Measurements from ENCODE around the gene SLAMF8.
A peak's percentile ranks its signal among the peaks of the same experiment; 100 is the strongest.

SLAMF8 gene

DNA sequence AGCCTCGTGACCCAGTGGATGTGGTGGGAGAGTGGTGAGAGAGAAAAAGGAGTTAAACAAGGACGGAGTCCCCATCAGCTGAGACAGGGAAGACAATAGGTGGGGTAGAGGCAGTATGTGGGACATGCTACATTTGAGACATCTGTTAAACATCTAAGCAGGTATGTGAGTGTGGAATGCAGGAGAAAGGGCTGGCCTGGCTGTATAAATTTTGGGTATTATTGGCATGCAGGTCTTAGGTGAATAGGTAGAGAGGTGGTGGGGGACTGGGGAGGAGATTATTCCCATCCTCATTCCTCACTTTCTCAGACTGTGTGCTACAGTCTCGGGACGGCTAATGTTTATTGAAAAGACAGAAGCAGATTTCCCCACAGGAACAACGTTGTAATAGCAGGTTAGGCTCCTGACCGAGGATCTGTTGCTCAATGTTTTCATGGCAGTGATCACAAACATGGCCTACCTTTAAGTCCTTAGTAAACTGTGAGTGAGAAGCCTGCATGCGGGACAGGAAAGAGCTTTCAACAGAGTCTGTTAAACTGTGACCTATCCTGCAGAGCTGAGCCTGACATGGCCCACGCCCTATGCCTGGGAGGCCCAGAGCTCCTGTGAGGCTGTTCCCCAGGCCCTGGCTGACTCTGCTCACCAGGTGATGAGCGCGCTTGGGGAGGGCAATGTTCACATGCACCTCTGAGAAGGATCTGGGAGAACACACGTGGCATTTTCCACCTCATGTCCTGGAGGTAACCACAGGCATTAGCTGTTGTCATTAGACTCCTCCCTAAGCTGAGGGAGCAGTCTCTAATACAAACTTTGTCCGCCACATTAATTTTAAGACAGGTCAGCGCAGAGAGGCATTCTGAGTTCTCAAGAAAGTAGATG, 19.3 kb downstream of the SLAMF8 start:
- no peak for FAIRE-seq

GRCh38 chr1:159847231-159847630, 20.6 kb downstream of the SLAMF8 start:
- no peak for FAIRE-seq
- DNase-seq (ENCODE audit: insufficient read length, low spot score) = no peak

More for the DNA sequence above, 19.3 kb downstream of the SLAMF8 start:
- no peak for DNase-seq (ENCODE audit: insufficient read length, low spot score)

DNA sequence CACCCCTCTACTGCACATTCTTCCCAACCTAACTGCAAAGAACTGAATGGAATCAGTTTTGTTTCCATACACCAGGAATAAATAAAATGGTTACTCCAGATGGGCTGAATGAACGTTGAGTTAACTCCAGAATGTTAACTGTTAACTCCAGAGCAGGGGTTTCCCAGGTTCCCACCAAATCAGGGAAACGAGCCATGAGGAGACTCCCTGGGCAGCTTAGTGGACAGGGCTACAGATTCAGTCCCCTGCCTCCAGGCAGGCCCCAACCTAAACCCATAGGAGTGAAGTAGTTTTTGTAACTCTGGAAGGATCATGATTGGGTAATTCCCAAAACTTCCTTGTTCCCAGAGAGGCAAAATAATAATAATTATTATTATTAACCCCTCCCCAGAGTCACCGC, 21.7 kb downstream of the SLAMF8 start:
- DNase-seq (ENCODE audit: insufficient read length, low spot score) (no peak), FAIRE-seq (no peak)

DNA sequence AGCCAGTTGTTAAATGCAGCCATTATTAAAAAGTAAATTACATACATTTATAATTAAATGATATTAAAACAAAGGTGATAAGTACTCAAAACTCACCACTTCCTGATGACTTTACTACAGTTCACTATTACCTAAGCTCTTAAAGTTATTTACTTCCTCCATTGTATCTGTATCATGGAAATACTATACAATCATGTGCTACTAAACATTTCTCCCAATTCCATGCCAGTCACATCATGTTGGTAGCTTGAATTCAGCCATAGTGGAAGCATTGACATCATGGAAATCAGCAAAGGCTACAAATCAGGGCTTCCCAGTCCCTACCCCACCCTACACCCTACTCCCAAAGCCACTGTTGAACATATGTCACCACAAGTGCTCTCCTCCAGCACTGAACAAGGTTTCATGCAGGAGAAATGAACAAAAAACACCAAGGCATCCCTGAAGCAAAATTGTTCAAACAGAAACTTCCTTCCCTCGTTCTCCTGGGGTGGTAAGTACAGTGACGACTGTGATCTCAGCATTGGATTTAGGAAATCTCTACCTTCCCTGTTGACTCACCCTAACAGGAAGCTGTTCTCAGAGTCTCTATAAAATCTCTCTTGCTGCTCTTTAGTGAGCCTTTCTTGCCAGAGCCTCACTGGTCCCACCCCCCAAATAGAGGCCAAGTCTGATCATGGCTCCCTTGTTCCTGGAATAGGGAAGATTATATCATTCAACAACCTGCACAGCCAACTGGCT, 23.1 kb downstream of the SLAMF8 start:
- FAIRE-seq (no peak), DNase-seq (ENCODE audit: insufficient read length, low spot score) (no peak)

DNA sequence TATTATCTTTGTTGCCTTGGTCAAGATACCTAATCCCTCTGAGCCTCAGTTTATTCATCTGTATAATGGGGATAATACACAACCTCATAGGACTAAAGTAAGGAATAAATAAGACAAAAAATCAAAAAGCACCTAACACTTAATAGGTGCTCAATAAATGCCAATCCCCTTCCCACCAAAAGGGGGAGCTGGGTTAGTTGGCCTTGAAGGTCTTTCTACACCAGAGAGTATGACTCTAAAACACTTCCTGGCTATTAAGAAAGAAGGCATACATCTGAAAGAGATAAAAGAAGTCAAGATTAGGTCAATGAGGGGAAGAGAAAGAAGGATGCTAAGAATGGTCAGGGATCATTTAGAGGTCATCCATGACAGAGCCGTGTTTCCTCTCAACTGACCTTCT, 24.7 kb downstream of the SLAMF8 start:
- no peak for FAIRE-seq
- no peak for DNase-seq (ENCODE audit: insufficient read length, low spot score)

DNA sequence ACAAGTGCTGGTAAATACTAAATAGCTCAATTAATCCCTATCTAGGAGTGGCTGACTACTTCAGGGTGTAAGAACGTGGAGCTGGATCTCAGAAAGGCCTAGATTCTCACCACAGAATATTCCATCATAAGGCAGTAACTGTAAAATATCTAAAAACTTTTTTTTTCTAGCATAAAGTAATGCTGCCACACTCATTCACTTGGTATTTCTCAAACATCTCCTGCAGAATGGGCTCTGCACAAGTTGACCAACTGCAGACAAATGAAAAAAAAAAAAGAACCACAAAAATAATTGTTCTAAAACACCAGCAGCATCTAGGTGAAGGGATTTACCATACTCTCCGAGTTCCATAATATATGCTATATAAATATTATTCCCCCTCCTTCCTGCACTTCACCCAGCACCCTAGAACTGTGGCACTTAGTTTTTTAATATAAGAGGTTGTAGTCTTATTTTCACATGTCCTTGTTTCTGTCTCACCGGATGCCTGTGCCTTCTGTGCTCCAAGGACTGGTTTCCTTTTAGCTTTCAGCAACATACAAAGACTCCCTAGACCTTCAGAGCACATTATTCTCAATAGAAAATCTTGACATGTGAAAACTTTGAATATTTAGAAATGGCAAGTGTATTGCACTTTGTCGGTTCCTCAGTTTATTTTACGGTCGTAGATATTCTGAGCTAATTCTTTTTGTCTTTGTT, 26.9 kb downstream of the SLAMF8 start:
- no peak for FAIRE-seq
- DNase-seq (ENCODE audit: insufficient read length, low spot score) = no peak

GRCh38 chr1:159854116-159854692, 27.5 kb downstream of the SLAMF8 start:
- DNase-seq (ENCODE audit: insufficient read length, low spot score) (no peak), FAIRE-seq (no peak)

- DNase-seq (ENCODE audit: insufficient read length, low spot score) (peak; percentile 59), FAIRE-seq (no peak)
These were observed 28.1 kb downstream of the SLAMF8 start for GRCh38 chr1:159854693-159855192.

DNA sequence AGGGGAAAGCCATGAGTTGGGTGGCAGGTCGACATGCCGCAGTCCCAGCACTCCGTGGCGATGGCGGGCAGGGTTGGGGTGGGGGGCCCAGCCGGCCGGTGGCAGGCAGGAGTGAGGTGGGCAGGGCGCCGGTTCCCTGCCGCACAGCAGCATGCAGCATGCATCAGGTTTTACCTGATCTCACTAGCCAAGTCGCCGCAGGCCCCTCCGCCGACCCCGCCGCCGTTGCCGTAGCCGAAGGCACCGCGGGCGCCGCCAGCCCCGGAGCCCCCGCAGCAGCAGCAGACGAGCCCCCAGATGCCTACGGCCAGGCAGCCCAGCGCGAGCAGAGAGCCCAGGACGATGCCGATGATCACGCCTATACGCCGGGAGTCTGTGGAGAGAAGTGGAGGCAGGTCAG, 29.0 kb downstream of the SLAMF8 start:
- FAIRE-seq (no peak), DNase-seq (ENCODE audit: insufficient read length, low spot score) (no peak)

- FAIRE-seq = no peak
- DNase-seq (ENCODE audit: insufficient read length, low spot score) = no peak
These were observed 29.9 kb downstream of the SLAMF8 start for GRCh38 chr1:159856576-159856975.

- FAIRE-seq (no peak), DNase-seq (ENCODE audit: insufficient read length, low spot score) (no peak)
These were observed 31.2 kb downstream of the SLAMF8 start for GRCh38 chr1:159857889-159858288.

- DNase-seq (ENCODE audit: insufficient read length, low spot score) = no peak
- no peak for FAIRE-seq
These were observed 33.2 kb downstream of the SLAMF8 start for GRCh38 chr1:159859767-159860322.

GRCh38 chr1:159860456-159860855, 33.8 kb downstream of the SLAMF8 start:
- DNase-seq (ENCODE audit: insufficient read length, low spot score) (no peak), FAIRE-seq (no peak)

- no peak for FAIRE-seq
- no peak for DNase-seq (ENCODE audit: insufficient read length, low spot score)
These were observed 34.5 kb downstream of the SLAMF8 start for GRCh38 chr1:159861218-159861617.

DNA sequence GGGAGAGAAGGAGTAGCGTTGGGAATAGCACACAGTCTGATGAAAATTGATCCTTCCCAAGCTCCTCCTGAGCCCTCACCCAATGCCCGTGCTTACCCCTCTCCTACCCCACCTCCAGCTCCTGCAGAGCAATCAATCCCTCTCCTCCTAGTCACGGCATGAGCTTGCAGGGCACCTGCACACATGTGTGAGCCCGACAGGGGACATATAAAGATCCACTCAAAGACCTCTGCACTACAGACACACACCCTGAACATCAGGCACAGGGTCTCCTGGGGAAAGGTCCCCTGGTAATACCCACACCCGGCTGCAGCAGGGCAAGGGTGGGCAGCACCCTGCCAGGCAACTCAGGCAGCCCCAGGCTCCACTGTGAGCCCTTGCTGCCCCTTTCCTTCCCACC, 35.4 kb downstream of the SLAMF8 start:
- DNase-seq (ENCODE audit: insufficient read length, low spot score) (no peak), FAIRE-seq (no peak)

DNA sequence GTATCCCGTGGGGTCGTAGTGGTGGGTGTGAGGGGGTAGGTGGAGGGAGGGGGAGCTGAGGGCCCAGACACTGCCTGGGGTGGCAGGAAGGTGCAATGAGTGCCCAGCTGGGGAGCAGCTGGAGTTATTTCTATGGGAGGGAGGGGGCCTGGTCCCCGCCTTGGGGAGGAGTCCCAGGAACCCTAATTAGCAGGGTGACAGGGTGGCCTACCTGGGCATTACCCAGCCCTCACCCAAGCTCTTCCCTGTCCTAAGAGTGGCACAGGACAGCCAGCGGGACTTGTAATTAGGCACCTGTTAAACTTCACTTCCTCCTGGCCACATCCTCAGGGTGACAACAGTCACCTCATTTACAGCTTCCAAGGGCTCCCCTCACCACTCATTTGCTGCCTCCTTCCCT, 35.9 kb downstream of the SLAMF8 start, which contains the start of gene VSIG8:
VSIG8 (minus strand) TSS at position 101 of the 400 bp plus-strand sequence. CDS start 136 bp downstream, outside the sequence.
- no peak for FAIRE-seq
- no peak for DNase-seq (ENCODE audit: insufficient read length, low spot score)

DNA sequence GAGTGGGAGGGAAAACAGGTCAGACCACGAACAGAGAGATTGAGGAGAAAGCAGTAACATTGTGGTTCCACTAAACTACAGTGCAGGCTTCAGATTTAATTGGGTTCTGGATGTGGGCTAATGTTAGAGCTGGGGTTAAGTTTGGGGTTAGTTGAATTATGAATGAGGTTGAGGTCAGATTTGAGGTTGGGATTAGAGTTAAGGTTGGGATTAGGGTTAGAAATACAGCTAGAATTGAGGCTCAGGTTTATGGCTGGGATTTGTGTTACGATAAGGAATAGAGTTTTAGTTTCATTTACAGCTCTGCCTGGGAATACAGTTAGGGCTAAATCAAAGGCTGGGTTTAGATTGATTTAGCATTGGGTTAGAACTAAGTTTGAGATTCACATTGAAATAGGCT, 37.6 kb downstream of the SLAMF8 start:
- DNase-seq (ENCODE audit: insufficient read length, low spot score) (no peak), FAIRE-seq (no peak)

DNA sequence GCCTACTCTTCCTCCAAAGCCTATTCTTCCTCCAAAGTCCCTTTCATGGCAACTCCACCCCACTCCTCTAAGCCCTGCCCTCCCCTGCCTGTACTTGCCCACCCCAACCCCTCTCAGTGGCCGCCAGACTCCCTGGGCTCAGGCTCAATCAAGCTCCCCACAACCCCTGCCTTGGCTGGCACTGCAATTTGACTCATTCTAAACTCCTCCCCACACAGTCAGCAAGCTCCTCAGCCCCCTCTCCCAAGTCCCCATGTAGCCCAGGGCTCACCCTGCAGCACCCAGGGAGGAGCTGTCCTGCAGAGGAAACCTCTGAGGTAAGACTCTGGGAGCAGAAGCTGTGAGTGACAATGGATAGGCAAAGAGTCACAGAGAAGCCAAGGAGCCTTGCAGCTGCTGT, 39.4 kb downstream of the SLAMF8 start:
- FAIRE-seq (no peak), DNase-seq (ENCODE audit: insufficient read length, low spot score) (no peak)

GRCh38 chr1:159866905-159867663, 40.4 kb downstream of the SLAMF8 start:
- FAIRE-seq (no peak), DNase-seq (ENCODE audit: insufficient read length, low spot score) (no peak)

DNA sequence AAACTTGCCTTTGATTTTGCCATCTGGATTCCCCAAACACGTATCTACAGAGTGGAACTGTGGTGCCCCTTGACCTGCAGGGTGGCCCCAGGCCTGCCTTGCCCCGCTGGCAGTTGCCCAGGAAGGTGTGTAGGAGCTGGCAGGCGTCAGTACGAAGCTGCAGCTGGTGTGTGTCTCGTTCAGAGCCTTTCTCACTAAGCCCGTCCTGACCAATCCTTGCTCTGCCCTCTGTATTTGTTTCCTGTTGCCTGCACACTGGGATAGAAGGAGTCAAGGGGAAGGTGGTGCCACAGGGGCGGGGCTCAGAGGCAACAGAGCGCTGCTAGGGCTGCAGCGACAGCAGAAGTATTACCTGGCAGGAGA, 41.0 kb downstream of the SLAMF8 start:
- DNase-seq (ENCODE audit: insufficient read length, low spot score) (no peak), FAIRE-seq (no peak)
